GM18520 (cell line): ENCODE measurements around the gene KCNIP4.

ENCODE experiments used
- ATAC-seq: cut with Tn5 transposase; IDR thresholded peaks from one replicate; pipeline ENCODE4 v1.9.1; 2021; ENCODE audit not compliant: unreplicated experiment

Gene KCNIP4

DNA sequence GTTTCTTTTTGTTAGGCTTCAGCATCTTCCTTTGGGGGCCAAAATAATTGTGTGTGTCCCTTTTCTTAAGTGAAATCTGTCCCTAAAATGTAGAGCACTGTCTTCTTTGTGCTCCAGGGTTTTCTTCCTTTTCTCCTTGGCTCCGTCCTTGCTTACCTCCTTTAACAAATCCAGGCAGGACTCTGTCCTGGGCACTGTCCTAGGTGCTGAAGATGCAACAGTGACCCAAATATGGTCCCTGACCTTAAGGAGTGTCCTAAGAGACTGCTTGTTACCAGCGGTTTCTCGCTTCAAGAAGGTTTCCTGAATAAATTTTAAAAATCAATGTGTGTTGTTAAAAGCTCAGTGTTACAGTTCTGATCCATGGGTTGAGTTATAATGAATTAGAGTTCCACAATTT is 471.8 kb downstream of the KCNIP4 start:
- ATAC-seq, result no peak

DNA sequence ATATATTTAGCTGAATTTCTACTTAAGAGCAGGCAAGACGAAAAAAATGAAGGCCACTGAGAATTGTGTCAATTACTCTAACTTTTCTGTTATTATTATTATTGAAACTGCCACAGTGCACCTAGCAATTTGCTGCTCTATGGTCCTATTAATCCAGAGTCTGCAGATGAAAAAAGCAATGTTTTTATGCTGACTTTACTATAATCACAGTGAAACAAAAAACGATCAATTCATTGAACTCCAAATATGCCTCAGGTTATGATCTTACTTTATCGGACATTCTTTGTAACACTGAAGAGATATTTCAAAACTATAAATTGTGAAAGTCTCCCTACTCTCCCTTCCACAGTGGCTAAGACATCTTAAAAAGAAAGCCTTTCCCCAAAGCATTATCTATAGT is 474.4 kb downstream of the KCNIP4 start:
- no peak for ATAC-seq

DNA sequence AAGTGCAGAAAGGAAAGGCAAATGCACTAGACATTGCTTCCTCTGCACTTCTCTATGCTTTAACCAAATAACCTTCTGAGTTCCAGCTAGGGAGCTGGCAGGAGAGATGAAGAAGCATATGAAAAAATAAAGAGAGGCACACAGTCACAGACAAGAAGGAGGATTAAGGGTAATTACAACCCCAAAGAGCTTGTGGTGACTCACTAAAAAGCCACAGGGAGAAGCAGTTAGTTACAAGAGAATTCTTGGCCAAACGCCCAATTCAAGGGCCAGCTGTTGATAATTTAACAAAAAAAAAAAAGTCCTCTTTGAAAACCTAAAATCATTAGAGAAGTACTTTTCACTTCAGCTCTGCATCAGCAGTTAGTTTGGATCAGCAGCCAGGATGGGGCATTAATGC is 478.0 kb downstream of the KCNIP4 start:
- no peak for ATAC-seq

DNA sequence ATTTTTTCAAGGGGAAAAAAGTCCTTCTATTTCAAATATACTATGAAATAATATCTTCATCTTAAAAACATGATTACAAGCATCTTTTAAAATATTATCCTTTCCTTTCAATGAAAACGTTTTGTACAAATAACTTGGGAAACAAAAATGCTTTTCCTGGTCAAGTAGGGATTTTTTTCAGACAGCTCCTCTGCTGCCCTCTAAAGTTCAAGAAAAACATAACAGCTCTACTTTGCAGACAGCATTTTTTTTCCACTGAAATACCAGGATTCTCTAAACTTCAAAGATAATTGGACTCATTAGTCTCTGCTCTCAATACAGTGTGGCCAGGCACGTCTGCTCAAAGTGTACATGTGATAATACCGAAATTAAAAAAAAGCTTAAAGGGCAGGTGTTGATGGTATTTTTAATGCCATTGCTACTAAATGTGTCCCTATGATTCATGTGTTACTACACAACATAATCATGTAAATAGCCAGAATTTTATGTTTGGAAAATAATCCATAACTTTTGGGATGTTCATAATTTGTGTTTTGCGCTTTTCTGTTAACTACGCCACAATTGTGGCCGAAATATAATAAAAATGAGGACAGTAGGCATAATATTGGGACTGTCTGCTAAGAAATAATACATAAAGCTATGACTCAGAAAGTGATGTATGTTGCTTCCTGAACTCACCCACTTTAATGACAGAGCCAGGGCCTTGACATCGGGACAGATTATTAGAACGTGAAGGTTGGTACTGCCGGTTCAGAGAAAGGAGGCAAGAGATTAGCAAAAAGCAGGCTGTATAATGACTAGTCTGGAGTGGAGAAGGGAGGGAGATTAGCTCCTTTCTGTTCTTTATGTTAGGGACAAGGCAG is 478.9 kb downstream of the KCNIP4 start:
- ATAC-seq, result no peak

DNA sequence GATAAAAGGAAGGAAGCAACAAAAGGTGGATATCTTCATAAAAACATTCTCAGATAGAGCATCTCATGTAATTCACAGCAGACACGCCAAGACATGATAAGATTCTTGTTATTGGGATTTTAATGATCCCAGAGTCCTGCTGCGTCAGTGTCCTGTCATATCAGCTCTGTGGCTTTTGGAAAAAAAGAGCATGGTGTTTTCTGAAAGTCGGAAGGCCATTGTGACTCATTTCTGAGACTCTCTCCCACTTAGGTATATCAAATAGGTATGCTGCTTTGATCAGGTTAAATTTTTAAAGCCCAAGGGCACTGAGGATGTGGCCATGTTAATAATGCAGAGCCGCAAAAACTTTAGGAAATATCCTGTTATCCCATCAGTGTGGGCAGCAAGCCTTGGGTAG is 481.0 kb downstream of the KCNIP4 start:
- ATAC-seq, result no peak

DNA sequence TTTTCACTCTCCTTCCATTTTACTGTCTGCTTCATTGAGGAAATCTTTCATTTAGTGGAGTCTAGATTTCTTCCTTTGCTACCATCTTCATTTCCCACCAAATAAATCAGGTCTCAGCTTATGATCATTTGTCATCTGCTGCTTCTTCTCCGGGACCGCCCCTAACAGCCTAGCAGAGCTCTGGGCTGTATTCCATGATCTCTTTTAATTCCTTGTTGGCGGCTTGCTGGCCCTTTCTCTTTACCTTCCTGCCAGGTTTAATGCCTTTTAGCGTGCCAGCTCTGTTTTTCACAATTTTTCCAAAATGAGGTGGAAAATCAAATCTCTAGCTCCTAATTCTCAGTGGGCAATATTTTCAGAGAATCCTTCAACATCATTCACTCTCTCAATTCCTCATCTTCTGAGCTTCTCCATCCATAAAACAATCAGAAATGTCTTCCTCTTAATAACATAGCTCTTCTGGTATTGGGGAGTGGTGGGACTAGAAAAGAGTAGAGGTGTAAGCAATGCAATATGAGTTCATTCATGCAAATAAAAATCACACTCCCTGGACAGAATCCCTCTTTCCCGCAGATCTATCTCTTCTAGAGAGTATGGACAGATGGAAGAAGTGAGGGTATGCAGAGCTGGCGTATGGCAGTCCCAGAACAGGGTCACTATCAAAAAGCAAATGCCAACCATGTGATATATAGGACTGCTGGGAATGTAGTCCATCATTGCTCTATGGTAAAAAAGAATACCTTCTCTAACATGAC is 491.3 kb downstream of the KCNIP4 start:
- ATAC-seq, result no peak

DNA sequence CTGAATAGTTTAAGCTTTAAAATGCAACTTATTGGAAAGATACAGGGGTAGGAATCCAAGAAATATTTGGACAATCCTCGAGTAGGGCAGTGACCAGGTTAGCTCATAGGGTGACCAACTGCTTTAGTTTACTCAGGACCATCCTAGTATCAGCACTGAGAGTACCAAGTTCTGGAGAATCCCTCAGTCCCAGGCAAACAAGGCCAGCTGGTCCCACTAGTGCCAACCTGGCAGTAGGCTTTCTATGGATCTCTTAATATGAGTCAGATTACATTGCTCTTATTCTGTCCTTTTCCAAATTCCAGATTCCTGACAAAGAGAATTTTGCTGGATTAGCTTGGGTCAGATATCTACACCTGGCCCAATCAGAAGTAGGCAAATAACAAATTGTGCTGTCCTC is 493.7 kb downstream of the KCNIP4 start:
- ATAC-seq, result no peak

DNA sequence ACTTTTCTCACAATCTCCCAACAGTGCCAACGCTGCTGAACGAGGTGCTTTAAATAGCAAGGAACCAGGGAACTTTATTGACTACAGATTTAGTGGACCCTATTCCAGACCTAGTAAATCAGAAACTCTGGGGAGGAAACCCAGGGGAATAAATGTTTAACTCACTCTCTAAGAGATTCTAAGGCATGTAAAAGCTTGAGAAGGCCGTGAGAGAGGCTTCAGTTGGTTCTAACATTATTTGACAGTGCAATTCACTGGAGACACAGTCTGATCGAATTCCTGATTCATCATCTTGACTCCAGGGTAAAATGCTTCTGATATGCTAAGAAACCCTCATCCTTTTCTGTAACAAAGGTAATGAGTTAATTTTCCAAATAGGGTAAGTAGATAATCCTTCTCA is 494.4 kb downstream of the KCNIP4 start:
- ATAC-seq, result no peak

DNA sequence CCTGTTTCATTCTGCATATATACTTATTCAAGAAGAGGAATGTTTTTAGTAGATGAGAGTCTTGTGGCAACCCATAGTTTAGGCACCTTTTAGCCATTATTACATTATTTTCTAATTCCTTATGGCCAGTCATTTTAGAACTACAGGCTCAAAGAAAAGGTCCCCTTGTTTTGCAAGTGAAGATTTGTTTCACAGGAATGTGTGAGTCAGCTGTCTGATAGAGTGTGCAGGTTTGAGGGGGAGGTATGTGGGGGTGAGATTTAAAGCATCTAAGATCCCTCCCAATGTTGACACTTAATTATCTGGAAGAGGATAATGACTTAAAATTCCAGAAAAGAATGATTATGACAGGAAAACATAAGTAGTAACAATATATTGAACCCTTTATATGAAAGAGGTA is 495.6 kb downstream of the KCNIP4 start:
- no peak for ATAC-seq

DNA sequence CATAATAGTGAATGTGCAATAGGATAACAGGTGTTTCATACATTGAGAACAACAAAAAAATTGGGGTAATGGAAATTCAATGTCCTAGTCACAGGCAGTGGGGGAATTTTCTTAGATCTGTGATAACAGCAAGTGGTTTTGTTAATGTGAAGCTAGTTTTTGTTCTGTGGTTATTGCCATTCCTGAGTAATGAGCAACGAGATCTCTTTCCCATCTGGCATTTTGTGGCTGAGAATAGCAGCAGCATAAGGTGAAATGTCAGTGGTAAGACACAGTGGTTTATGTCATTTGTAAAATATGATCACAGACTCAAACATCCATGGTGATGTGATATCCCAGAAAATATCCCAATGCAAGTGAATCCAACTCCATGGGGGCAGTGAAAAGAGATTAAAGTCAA is 497.5 kb downstream of the KCNIP4 start:
- ATAC-seq, result no peak

DNA sequence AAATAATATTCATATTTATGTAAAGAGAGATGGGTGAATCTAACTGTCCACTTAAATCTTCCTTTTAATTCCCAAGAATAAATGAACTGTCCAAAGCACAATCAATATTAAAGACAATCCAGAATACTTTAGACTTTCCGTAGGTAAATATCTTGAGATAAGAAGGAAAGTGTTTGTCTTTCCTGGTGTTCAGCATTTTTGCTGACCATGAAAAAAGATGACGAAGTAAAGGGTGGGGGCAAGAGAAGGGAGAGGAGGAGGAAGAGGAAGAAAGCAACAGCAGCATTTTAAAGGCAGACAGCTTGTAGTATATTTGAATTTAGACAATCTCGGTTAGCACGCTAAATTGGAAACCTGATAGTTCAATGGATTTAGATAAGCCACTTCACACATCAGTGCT is 498.2 kb downstream of the KCNIP4 start:
- no peak for ATAC-seq

DNA sequence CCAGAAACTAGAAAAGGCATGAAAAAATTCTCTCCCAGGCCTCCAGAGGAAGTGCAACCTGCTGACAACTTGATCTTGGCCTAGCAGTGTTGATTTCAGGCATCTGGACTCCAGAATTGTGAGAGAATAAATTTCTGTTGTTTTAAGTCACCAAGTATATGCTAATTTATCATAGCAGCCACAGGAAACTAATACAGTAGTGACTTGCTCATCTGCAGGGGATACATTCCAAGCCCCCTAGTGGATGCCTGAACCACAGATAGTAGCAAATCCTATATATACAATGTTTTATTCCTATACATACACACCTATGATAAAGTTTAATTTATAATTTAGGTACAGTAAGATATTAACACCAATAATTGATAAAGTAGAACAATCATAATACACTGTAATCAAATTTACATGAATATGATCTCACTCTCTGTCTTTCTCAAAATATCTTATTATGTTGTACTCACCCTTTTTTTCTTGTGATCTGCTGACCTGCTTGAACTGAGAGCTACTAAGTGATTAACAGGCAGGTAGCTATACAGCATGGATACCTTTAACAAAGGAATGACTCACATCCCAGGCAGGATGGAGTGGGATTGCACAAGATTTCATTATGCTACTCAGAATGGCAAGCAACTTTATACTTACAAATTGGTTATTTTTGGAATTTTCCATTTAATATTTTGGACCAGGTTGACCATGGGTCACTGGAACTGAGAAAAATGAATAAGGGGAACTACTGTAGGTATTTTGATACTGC is 501.1 kb downstream of the KCNIP4 start:
- ATAC-seq, result no peak

DNA sequence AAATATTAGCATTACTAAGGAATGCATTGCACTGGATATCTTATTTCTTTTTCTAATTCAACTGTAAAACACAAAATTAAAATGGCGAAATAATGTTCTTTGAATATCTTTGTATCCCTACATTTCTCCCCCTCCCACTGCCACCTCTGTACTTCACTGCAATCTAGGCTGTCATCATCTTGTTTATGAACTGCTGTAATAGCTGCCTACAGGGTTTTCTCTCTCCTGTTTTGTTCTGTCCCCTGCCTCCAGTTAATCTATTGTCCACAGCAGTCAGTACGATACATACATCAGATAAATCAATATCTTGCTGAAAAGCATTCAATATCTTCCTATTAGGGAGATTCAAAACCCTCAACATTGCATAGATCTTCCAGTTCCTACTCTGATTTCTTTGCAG is 528.4 kb downstream of the KCNIP4 start:
- no peak for ATAC-seq

DNA sequence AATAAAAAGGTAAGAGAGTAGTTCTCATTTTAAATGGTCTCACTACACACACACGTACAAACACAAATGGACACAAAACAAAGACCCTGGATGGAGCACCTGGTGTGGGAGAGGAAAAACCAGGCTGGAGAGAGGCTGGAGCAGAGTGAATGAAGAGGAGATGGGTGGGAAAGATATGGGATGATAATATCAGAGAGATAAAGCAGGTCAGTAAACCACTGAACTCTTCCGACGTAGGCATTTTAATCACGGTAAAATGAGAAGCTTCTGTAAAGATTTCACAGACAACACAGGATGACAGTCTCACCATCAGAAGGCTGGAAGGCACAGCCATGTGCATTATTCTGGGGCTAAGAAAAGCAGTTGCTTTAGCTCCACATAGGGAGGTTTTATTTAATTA is 532.8 kb downstream of the KCNIP4 start:
- no peak for ATAC-seq

DNA sequence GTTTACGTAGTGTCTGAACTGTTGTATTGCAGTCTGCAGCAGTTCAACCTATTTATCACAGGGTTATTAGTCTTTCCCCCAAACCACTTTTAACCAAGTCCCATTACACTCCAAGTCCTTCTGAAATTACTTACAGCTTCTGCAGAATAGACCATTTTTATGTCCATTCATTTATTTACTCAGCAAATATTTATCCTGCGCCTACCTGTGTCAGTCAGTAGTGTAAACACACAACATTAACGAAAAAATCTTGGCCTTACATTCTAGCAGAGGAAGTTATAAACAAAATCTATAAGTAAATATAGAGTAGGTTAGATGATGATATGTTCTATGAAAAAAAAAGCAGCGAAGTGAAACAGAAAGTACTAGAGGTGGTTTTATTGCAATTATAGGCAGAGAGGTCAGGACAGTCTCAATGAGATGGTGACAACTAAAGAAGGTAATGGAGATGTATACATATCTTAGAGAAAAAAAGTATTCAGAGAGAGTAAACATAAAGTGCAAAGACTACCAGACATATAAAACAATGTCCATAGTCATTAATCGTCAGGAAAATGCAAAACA is 534.7 kb downstream of the KCNIP4 start:
- ATAC-seq, result no peak

DNA sequence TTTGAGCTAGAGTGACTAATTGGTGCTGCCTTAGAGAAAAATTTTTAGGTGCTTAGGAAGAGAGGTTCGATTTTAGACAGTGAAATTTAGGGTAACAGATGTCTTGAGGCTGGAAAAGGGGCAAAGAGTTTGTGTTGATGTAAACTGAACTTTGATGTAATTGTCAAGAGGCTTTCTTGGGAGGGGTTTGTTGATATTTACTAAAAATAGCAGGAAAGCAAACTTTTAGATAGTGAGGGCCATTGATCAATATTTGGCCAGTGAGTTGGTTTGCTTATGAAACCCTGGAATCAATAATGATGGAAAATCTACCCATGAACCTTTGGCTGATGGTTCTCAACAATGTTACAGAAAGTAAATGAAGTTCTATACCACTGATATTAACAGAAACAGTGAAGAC is 537.5 kb downstream of the KCNIP4 start:
- no peak for ATAC-seq

DNA sequence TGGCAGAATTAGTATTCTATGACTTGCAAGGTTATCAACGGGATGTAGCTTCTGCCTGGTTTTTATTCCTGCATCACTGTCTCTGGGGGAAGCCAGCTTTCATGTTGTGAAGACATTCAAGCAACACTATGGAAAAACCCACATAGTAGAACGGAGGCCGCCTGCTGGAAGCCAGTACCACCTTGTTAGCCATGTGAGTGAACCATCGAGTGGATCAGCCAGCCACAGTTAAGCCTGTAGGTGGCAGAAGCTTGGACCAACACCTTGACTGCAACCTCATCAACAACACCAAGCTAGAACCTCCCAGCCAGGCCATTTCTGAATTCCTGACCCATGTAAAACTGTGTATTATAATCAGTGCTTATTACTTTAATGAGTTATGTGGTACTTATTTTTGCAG is 538.2 kb downstream of the KCNIP4 start:
- ATAC-seq, result no peak

DNA sequence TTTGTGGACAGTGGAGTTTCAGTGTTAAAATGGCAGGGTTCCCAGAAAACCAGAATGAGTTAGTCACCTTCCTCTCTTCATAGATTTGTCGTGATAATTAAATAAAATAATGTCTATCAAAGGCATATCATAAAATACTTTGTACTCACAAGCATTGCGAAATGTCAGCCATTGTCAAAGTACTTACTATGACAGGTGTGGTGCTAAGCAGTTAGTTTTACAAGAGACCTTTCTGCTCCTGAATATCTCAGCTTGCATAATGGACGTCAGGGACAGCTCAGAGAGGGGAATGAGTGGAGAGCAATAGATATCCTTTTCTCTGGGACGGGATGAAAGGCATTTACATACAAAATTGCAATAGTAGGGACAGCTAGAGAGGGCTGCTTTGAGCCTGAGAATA is 560.9 kb downstream of the KCNIP4 start:
- no peak for ATAC-seq

DNA sequence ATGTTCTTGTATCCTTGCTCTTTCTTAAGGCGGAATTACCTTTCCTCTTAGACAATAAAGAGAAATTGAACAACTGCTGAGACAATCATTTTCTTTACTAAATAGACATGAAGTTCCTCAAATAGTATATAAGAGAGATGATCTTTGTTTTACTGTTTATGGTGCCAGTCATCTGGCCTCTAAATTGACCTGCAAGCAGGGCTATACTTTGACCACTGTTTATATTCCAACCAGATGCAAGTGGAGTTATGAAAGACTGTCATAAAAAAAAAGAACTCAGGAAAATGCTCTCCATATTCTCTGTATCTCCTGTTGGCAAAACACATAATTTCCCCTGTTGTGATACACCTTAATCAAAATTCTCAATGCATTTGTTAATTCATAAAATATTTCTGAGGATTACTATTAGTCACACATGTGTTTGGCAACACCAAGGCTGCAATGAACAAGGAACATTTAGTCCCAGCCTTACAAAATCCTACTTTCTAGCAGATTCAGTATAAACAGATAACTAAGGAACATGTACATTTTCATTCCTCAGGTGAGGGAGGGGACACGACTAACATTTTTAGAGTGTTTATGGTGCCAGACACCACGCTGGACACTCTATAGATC is 562.3 kb downstream of the KCNIP4 start:
- no peak for ATAC-seq

DNA sequence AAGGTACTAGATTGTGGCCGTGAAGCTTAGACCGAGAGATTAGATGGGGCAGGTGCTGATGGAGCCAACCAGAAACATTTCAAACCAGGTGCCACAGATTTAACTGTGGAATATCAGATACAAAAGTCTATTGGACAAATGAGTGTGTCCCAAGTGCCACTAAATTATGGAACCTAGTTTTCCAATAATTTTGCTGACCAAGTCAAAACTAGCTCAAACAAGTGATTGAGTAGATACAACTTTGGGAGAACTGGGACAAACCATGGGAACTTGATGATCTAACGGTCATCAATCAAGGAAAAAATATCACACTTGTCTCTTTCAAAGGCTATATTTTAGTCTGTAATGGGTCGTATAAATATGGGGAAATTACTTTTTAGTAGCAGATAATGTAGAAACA is 562.9 kb downstream of the KCNIP4 start:
- ATAC-seq, result no peak

DNA sequence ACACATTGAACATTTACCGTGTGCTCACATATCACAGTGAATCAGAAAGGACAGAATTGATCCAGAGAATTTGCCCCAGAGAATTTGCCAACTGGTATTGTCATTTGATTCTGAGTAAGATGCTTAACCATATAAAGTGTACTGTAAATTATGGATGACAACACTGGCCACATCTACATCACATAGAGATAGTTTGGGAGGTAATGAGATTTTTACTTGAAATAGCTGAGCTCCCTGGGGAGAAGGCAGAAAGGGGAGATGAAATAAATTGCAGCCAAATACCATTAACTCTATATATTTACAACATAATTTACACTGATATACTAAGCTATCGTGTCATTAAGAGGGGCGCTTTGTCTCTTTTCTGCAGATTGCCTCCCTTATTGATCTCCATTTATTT is 564.0 kb downstream of the KCNIP4 start:
- no peak for ATAC-seq
